ENCODE data around the gene DDA1. TPM values are rescaled to one million over a fixed set of nuclear protein-coding genes. Genes with fewer than 3 reads are reported as not detected.
"Not testable (repeated sequence)": the region's sequence is repeated elsewhere in the genome, so short reads cannot be mapped to it uniquely, and the experiment has no call there.

Gene DDA1
- total RNA-seq, 4 donors from 2014 or later = 4.6 to 44.4 (median 23.8) TPM

DNA sequence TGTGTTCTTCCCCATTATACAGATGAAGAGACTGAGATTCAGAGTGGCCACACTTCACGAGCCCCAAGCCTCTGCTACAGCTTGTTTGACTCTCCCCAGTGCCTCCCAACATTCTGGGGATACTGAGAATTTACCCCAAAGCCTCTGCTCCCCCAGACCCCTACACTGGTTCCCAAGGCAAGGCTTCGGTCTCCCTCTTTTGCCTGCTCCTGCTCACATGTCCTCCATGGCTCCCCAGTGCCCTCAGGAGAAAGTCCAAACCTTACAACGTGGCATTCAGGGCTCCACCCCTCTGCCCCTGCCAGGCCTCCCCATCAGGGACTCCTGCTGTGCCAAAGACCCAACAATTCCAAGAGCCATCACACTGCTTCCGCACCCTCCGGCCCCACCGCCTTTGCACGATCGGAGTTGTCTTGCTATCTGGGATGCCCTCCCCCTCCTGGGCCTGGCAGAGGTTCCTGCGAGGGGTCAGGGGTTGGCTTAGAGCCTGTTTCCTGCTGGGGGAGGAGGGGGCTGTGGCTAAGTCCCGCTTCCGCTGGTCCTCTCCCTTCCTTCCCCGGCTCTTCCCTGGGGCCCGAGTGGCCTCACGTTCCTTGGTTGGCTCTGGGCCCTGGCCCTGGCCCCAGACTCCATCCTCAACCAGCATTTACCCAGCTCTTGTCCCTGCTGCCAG, 43.4 kb downstream of the DDA1 start:
- ATAC-seq (ENCODE audit: low FRiP score) (no peak), DNase-seq (ENCODE audit: low spot score) (no peak)
- TF ChIP-seq, protein P1, sequence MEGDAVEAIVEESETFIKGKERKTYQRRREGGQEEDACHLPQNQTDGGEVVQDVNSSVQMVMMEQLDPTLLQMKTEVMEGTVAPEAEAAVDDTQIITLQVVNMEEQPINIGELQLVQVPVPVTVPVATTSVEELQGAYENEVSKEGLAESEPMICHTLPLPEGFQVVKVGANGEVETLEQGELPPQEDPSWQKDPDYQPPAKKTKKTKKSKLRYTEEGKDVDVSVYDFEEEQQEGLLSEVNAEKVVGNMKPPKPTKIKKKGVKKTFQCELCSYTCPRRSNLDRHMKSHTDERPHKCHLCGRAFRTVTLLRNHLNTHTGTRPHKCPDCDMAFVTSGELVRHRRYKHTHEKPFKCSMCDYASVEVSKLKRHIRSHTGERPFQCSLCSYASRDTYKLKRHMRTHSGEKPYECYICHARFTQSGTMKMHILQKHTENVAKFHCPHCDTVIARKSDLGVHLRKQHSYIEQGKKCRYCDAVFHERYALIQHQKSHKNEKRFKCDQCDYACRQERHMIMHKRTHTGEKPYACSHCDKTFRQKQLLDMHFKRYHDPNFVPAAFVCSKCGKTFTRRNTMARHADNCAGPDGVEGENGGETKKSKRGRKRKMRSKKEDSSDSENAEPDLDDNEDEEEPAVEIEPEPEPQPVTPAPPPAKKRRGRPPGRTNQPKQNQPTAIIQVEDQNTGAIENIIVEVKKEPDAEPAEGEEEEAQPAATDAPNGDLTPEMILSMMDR (IDR thresholded peaks at IDR 0.05) = no peak

DNA sequence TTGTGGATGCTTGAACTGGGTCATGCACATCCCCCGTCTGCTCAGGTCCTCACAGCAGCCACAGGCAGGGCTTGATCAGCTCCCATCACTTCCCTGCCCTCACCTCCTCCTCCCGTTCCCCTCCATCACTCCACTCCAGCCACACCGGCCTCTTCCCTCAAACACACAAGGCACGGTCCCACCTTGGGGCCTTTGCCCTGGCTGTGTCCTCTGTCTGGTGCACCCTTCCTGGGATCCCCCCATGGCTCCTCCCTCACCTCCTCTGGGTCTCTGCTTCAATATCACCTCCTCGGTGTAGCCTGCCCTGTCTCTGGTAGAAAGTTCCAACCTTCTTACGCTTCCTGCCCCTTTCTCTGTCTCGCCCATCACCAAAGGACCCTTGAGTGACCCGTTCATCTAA, 44.0 kb downstream of the DDA1 start:
- TF ChIP-seq, protein P1 (IDR thresholded peaks at IDR 0.05) = no peak
- DNase-seq (ENCODE audit: low spot score) (no peak), ATAC-seq (ENCODE audit: low FRiP score) (no peak)

GRCh38 chr19:17357078-17357666, 47.8 kb downstream of the DDA1 start:
- TF ChIP-seq, protein P1 (IDR thresholded peaks at IDR 0.05) = no peak
- DNase-seq (ENCODE audit: low spot score) = no peak
- ATAC-seq (ENCODE audit: low FRiP score) = no peak

DNA sequence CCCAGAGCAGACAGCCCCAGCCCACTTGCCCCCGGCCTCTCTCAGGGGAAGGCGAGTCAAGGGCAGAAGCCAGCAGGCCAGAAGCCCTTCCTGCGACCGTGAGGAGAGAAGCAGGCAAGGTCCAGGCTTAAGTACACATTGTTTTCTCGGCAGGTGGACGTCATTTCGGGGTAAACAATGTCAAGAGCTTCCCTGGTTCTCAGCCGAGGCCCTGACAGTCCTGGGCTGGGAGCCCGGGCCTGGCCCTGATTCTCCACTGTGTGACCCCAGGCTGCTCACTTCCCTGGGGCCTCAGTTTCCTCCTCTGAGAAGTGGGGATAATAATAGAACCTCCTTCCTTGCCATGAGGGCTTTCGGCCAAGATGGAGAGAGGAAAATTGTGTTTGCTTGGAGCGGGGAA, 48.4 kb downstream of the DDA1 start:
- ATAC-seq (ENCODE audit: low FRiP score) = no peak
- TF ChIP-seq, protein P1 (IDR thresholded peaks at IDR 0.05) = no peak
- DNase-seq (ENCODE audit: low spot score) = no peak

DNA sequence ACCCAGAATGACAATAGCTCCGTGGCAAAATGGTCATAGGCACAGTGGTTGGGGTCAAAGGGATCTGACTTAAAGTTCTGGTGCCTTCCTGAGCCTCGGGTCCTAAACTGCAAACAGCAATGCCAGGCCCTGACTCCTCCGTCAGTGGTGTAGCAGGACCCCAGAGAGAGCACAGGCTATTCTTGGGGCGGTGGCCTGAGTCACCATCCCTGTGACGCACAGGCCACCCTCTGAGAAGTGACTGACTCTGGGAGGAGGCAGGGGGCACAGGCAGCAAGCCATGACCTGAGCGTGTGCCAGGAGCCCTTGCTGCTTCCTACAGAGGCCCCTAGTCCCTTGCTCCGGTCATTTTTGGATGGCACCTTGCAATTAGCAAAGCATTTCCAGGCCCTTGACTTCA, 49.0 kb downstream of the DDA1 start:
- DNase-seq (ENCODE audit: low spot score) = no peak
- TF ChIP-seq, protein P1 (IDR thresholded peaks at IDR 0.05) = no peak

GRCh38 chr19:17359905-17360800, 50.8 kb downstream of the DDA1 start:
- no peak for ATAC-seq (ENCODE audit: low FRiP score)
- no peak for DNase-seq (ENCODE audit: low spot score)
- TF ChIP-seq, protein P1 (IDR thresholded peaks at IDR 0.05) = no peak

More for the DNA sequence above, 49.0 kb downstream of the DDA1 start:
- ATAC-seq (ENCODE audit: low FRiP score) = peak; percentile 68

- ATAC-seq (ENCODE audit: low FRiP score); DNase-seq (ENCODE audit: low spot score): not testable (repeated sequence)
These were observed 54.7 kb downstream of the DDA1 start for GRCh38 chr19:17363852-17364605.
